Thyroid gland (tissue), 4 donors: ENCODE measurements around the gene ZNF71.

Experiments used
- POLR2A ChIP-seq, 2 donors: fragments of 450-650 bp; IDR thresholded peaks; one replicate each; pipeline ENCODE4 v1.6.1; 2017; ENCODE audit warnings: antibody characterized with exemption in 2 of 2, mild to moderate bottlenecking in 2 of 2, moderate library complexity in 1 of 2
- TF ChIP-seq, protein P1 (sequence below), 6 experiments: fragments of 200-600 bp in 3 of 6; fragments of 450-650 bp in 3 of 6; sonication (generic) in 3 of 6; IDR thresholded peaks; one replicate each; pipeline ENCODE4 v1.5.1; 2016 to 2019; ENCODE audit warnings: antibody characterized with exemption in 6 of 6, mild to moderate bottlenecking in 2 of 6, inconsistent platforms in 1 of 6, moderate library complexity in 1 of 6

DNA sequence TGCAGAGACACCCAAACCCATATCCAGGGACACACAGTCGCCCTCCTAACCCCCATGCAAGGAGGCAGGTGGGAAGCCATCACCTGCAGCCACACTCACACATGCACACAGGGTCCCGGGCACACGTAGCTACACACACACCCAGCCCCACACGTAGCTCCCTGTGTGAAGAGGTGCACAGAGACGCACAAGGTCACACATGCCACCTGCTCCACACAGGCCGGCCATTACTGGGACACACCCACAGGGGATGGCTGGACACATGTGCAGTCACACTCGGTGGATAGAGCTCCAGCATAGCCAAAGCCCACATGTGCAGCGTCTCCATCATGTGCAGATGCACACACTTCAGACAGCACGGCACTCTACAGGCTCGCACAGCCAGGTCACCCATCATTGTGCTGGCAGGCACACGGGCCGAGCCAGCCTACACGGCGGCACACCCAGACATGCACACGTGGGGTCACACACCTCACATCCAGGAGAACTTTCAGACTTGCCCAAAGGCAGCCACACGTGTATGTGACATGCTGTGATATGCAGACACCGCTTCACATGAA lies 75.4 kb downstream of the ZNF71 start:
- TF ChIP-seq POLR2A (IDR thresholded peaks at IDR 0.05) = no peak
- TF ChIP-seq, protein P1, sequence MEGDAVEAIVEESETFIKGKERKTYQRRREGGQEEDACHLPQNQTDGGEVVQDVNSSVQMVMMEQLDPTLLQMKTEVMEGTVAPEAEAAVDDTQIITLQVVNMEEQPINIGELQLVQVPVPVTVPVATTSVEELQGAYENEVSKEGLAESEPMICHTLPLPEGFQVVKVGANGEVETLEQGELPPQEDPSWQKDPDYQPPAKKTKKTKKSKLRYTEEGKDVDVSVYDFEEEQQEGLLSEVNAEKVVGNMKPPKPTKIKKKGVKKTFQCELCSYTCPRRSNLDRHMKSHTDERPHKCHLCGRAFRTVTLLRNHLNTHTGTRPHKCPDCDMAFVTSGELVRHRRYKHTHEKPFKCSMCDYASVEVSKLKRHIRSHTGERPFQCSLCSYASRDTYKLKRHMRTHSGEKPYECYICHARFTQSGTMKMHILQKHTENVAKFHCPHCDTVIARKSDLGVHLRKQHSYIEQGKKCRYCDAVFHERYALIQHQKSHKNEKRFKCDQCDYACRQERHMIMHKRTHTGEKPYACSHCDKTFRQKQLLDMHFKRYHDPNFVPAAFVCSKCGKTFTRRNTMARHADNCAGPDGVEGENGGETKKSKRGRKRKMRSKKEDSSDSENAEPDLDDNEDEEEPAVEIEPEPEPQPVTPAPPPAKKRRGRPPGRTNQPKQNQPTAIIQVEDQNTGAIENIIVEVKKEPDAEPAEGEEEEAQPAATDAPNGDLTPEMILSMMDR (IDR thresholded peaks at IDR 0.05) = no peak
